H1 (cell line): ENCODE results near the gene ATP1B3. TPM values are rescaled to one million over a fixed set of nuclear protein-coding genes. Genes with fewer than 3 reads are reported as not detected.
A peak's percentile ranks its signal among the peaks of the same experiment; 100 is the strongest.

ENCODE experiments used
- ASH2L ChIP-seq: fragments of 200-600, 300-600 bp; sonication (generic); IDR thresholded peaks from one replicate; pipeline ENCODE4 v1.7.1; 2017; ENCODE audit warnings: low read length
- CBX5 ChIP-seq: fragments of 300-800, 300-1000 bp; sonication (generic); IDR thresholded peaks from 2 replicates; pipeline ENCODE4 v1.7.1; 2016; ENCODE audit warnings: antibody characterized with exemption, low read length, low read depth
- CBX8 ChIP-seq: fragments of 300-800, 300-1000 bp; sonication (generic); IDR thresholded peaks from 2 replicates; pipeline ENCODE4 v1.7.1; 2016; ENCODE audit warnings: low read depth, low read length, borderline replicate concordance
- CEBPB ChIP-seq: IDR thresholded peaks from 2 replicates; pipeline ENCODE4 v1.6.1; 2012; ENCODE audit warnings: low read depth, low read length
- CREB1 ChIP-seq: IDR thresholded peaks from 2 replicates; pipeline ENCODE4 v1.6.1; 2012; ENCODE audit warnings: inconsistent platforms
- EGR1 ChIP-seq: IDR thresholded peaks from 2 replicates; pipeline ENCODE4 v1.6.1; 2011; ENCODE audit warnings: low read depth, low read length, borderline replicate concordance
- GABPA ChIP-seq: IDR thresholded peaks from 2 replicates; pipeline ENCODE4 v1.6.1; 2011; ENCODE audit warnings: mild to moderate bottlenecking, low read length, moderate library complexity, borderline replicate concordance; ENCODE audit not compliant: insufficient read depth
- HDAC6 ChIP-seq: IDR thresholded peaks from one replicate; pipeline ENCODE4 v1.7.1; 2012; ENCODE audit warnings: low read depth, mild to moderate bottlenecking, inconsistent platforms, low read length, moderate library complexity
- KDM1A ChIP-seq: fragments of 200-600, 300-600 bp; sonication (generic); IDR thresholded peaks from 2 replicates; pipeline ENCODE4 v1.7.1; 2016; ENCODE audit warnings: mild to moderate bottlenecking, low read length, borderline replicate concordance
- NRF1 ChIP-seq: IDR thresholded peaks from 2 replicates; pipeline ENCODE4 v1.6.1; 2011; ENCODE audit warnings: mild to moderate bottlenecking, low read depth, low read length, improper control_type of control experiment
- RBBP5 ChIP-seq: IDR thresholded peaks from 2 replicates; pipeline ENCODE4 v1.7.1; 2012; ENCODE audit warnings: low read depth, mild to moderate bottlenecking, inconsistent platforms, low read length, moderate library complexity, borderline replicate concordance
- RFX5 ChIP-seq: IDR thresholded peaks from 2 replicates; pipeline ENCODE4 v1.6.1; 2011; ENCODE audit warnings: low read depth, low read length, improper control_type of control experiment, borderline replicate concordance
- RNF2 ChIP-seq: fragments of 200-900, 300-1000 bp; sonication (generic); IDR thresholded peaks from 2 replicates; pipeline ENCODE4 v1.7.1; 2016; ENCODE audit warnings: borderline replicate concordance, low read depth, mild to moderate bottlenecking, antibody characterized with exemption, low read length; ENCODE audit not compliant: poor library complexity, severe bottlenecking; ENCODE audit errors: missing control alignments
- SAP30 ChIP-seq: fragments of 300-600 bp; sonication (generic); IDR thresholded peaks from 2 replicates; pipeline ENCODE4 v1.7.1; 2012; ENCODE audit warnings: low read length, moderate library complexity, mild to moderate bottlenecking, inconsistent platforms; ENCODE audit not compliant: insufficient read depth, insufficient replicate concordance
- TAF7 ChIP-seq: optimal IDR thresholded peaks from 2 replicates; pipeline ENCODE3; 2011; ENCODE audit warnings: low read depth, mild to moderate bottlenecking, inconsistent platforms, low read length, moderate library complexity, borderline replicate concordance
- TCF12 ChIP-seq: IDR thresholded peaks from 2 replicates; pipeline ENCODE4 v1.6.1; 2011; ENCODE audit warnings: low read depth, mild to moderate bottlenecking, low read length
- YY1 ChIP-seq: IDR thresholded peaks from 2 replicates; pipeline ENCODE4 v1.6.1; 2011; ENCODE audit warnings: low read depth, mild to moderate bottlenecking, low read length
- ZNF274 ChIP-seq: IDR thresholded peaks from 2 replicates; pipeline ENCODE4 v1.7.0; 2012; ENCODE audit warnings: low read length, borderline replicate concordance; ENCODE audit errors: extremely low read depth
- polyA plus RNA-seq, 7 experiments: library from polyadenylated mRNA; depleted of rRNA in 3 of 7; stranded (reverse) in 5 of 7; unstranded in 2 of 7; fragments of >200 nt in 5 of 7; fragments of 200-250 nt in 2 of 7; gene quantifications; 1 replicate in 5 of 7; 2 replicates in 1 of 7; 4 replicates in 1 of 7; pipeline versions ENCODE4 v1.2.1 to v1.2.3, GENCODE V29; 2011 to 2013; ENCODE audit warnings: missing spikeins in 2 of 7, mixed read lengths in 2 of 7
- total RNA-seq: library from RNA; stranded (reverse); fragmentation: NEBNext Ultra II Directional; extraction: Animal tissue kit (Norgen Biotek cat#: 25700); gene quantifications from 2 replicates; pipeline ENCODE4 v1.2.1, GENCODE V29; 2021
- TF ChIP-seq, protein P1 (sequence below), 3 experiments: IDR thresholded peaks; 1 replicate in 2 of 3; 2 replicates in 1 of 3; pipeline versions ENCODE4 v1.5.1 to v1.6.1; 2011; ENCODE audit warnings: low read length in 3 of 3, mild to moderate bottlenecking in 3 of 3, inconsistent platforms in 2 of 3, low read depth in 1 of 3, moderate library complexity in 1 of 3; ENCODE audit not compliant: insufficient read depth in 1 of 3; ENCODE audit errors: control extremely low read depth in 1 of 3
- TF ChIP-seq, protein P2 (sequence below): IDR thresholded peaks from 2 replicates; pipeline ENCODE4 v1.6.1; 2011; ENCODE audit warnings: low read length, improper control_type of control experiment
- TF ChIP-seq, protein P3 (sequence below): IDR thresholded peaks from 2 replicates; pipeline ENCODE4 v1.6.1; 2012; ENCODE audit warnings: inconsistent platforms

Gene ATP1B3
- total and polyA plus RNA-seq, 2 of the 8 experiments (the other 6 are each of a cell fraction or from before 2014, with no cell fraction given) = 233 to 342 TPM

DNA sequence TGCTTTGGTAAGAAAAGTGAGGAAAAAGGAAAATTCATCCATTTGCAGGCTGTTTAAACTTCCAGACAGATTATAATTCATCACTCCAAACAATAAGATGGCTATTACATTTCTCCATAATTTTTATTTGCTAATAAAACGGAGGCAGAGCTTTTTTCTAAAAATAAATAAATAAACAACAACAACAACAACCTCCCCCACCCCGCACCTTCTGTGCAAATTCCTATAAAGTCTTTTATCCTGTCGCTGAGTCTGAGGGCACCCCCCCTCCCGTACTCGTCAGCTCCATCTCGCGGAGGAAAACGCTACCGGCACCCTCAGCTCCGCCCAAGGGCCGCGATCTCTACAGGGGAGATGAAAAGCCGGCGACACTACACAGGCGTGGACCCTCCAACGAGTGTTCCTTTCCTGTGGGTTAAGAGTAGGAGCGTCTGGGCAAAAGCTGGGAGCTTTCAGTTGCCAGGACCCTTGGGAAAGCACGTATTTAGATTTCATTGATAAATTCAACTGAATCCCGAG, 1.0 kb upstream of the ATP1B3 start (continued):
- TF ChIP-seq, protein P1, sequence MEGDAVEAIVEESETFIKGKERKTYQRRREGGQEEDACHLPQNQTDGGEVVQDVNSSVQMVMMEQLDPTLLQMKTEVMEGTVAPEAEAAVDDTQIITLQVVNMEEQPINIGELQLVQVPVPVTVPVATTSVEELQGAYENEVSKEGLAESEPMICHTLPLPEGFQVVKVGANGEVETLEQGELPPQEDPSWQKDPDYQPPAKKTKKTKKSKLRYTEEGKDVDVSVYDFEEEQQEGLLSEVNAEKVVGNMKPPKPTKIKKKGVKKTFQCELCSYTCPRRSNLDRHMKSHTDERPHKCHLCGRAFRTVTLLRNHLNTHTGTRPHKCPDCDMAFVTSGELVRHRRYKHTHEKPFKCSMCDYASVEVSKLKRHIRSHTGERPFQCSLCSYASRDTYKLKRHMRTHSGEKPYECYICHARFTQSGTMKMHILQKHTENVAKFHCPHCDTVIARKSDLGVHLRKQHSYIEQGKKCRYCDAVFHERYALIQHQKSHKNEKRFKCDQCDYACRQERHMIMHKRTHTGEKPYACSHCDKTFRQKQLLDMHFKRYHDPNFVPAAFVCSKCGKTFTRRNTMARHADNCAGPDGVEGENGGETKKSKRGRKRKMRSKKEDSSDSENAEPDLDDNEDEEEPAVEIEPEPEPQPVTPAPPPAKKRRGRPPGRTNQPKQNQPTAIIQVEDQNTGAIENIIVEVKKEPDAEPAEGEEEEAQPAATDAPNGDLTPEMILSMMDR (IDR thresholded peaks at IDR 0.05; ENCODE audit: control extremely low read depth in 1 of 3, insufficient read depth in 1 of 3, low read depth in 1 of 3, low read length in 3 of 3) = peak; percentile 78 to 85 (median 82)
- TF ChIP-seq TCF12 (no peak), NRF1 (no peak), RBBP5 (no peak), RNF2 (no peak), KDM1A (no peak), CBX8 (no peak), CBX5 (no peak), TAF7 (peak; percentile 19), RFX5 (no peak), HDAC6 (no peak), CREB1 (no peak), SAP30 (no peak), EGR1 (no peak), YY1 (no peak), CEBPB (no peak), ASH2L (peak; percentile 76), ZNF274 (no peak), GABPA (no peak)
- TF ChIP-seq, protein P2, sequence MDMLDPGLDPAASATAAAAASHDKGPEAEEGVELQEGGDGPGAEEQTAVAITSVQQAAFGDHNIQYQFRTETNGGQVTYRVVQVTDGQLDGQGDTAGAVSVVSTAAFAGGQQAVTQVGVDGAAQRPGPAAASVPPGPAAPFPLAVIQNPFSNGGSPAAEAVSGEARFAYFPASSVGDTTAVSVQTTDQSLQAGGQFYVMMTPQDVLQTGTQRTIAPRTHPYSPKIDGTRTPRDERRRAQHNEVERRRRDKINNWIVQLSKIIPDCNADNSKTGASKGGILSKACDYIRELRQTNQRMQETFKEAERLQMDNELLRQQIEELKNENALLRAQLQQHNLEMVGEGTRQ = no peak
- TF ChIP-seq, protein P3, sequence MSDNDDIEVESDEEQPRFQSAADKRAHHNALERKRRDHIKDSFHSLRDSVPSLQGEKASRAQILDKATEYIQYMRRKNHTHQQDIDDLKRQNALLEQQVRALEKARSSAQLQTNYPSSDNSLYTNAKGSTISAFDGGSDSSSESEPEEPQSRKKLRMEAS = no peak
